ACC112 (cell line): ENCODE measurements around the gene BRSK2.

Source experiments
- H2AFZ ChIP-seq: fragments of 200-600 bp; sonication (generic); one replicate; pipeline ENCODE4 v1.6.0; 2017; ENCODE audit warnings: antibody characterized with exemption, low read length; ENCODE audit not compliant: unreplicated experiment
- H3K27ac ChIP-seq: fragments of 200-600 bp; sonication (generic); 2 replicates; pipeline ENCODE4 v1.5.1; 2014; ENCODE audit warnings: low read depth, mild to moderate bottlenecking, antibody characterized with exemption, low read length, moderate library complexity
- H3K27me3 ChIP-seq: fragments of 200-600 bp; sonication (generic); 2 replicates; pipeline ENCODE4 v1.6.1; 2014; ENCODE audit warnings: mild to moderate bottlenecking, antibody characterized with exemption, low read length, moderate library complexity, mixed read lengths; ENCODE audit not compliant: insufficient read depth
- H3K36me3 ChIP-seq: fragments of 200-600 bp; sonication (generic); 2 replicates; pipeline ENCODE4 v1.6.1; 2016; ENCODE audit warnings: mild to moderate bottlenecking, antibody characterized with exemption, low read length, moderate library complexity, mixed read lengths; ENCODE audit not compliant: insufficient read depth
- H3K4me1 ChIP-seq: fragments of 200-600 bp; sonication (generic); one replicate; pipeline ENCODE4 v1.6.1; 2016; ENCODE audit warnings: low read length, mixed read lengths; ENCODE audit not compliant: insufficient read depth, unreplicated experiment, control insufficient read depth
- H3K4me3 ChIP-seq: fragments of 200-600 bp; sonication (generic); 2 replicates; pipeline ENCODE4 v1.5.1; 2014; ENCODE audit warnings: mild to moderate bottlenecking, low read depth, low read length
- H3K79me2 ChIP-seq: fragments of 200-600 bp; sonication (generic); one replicate; pipeline ENCODE4 v1.6.0; 2016; ENCODE audit warnings: low read length; ENCODE audit not compliant: control insufficient read depth, unreplicated experiment, insufficient read depth

Gene BRSK2

DNA sequence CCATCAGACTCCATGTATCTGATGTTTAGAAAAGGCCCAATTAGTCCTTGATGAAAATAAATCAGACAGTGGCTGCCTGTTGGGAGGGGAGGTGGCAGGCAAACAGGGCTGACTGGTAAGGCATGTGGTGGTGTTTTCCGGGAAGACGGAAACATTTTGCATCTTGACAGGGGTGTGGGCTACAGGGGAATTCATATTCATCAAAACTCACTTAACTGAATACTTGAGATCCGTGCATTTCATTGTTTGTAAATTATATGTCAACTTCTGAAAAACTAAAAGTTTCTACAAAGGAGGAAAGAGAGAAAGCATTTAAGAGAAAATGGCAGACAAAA, 107.0 kb downstream of the BRSK2 start:
- H3K79me2 ChIP-seq: peaks cover 51% of the 10 kb centered on the region
- H2AFZ ChIP-seq: no peak overlapping the region
- no peaks in the 10 kb centered on the region for H3K4me1 ChIP-seq
- H3K27me3 ChIP-seq: no peaks in the 10 kb centered on the region
- peaks cover 4% of the 10 kb centered on the region; the same call in 1 of the 2 replicates for H3K36me3 ChIP-seq
- H3K4me3 ChIP-seq: no peak overlapping the region
- no peak overlapping the region for H3K27ac ChIP-seq

GRCh38 chr11:1497600-1497999, 107.9 kb downstream of the BRSK2 start:
- peaks cover 4% of the 10 kb centered on the region; the same call in 1 of the 2 replicates for H3K36me3 ChIP-seq
- no peaks in the 10 kb centered on the region for H3K27me3 ChIP-seq
- H3K79me2 ChIP-seq: peaks cover 49% of the 10 kb centered on the region
- no peak overlapping the region for H2AFZ ChIP-seq
- no peak overlapping the region for H3K27ac ChIP-seq
- no peaks in the 10 kb centered on the region for H3K4me1 ChIP-seq
- H3K4me3 ChIP-seq: no peak overlapping the region

- H3K4me1 ChIP-seq: no peaks in the 10 kb centered on the region
- no peak overlapping the region for H2AFZ ChIP-seq
- peaks cover 4% of the 10 kb centered on the region; the same call in 1 of the 2 replicates for H3K36me3 ChIP-seq
- no peak overlapping the region for H3K4me3 ChIP-seq
- H3K27ac ChIP-seq: no peak overlapping the region
- peaks cover 49% of the 10 kb centered on the region for H3K79me2 ChIP-seq
- H3K27me3 ChIP-seq: no peaks in the 10 kb centered on the region
Measured at GRCh38 chr11:1498262-1498661, 108.5 kb downstream of the BRSK2 start.

- Histone ChIP-seq H3K4me1 (no peaks in the 10 kb centered on the region), H3K27ac (no peak overlapping the region), H3K79me2 (peaks cover 45% of the 10 kb centered on the region), H3K4me3 (no peak overlapping the region), H2AFZ (no peak overlapping the region), H3K27me3 (no peaks in the 10 kb centered on the region), H3K36me3 (peaks cover 4% of the 10 kb centered on the region; the same call in 1 of the 2 replicates)
Measured at GRCh38 chr11:1499261-1499890, 109.6 kb downstream of the BRSK2 start.

- Histone ChIP-seq H2AFZ (no peak overlapping the region), H3K4me1 (no peaks in the 10 kb centered on the region), H3K27me3 (no peaks in the 10 kb centered on the region)
Measured at GRCh38 chr11:1499899-1500298, 110.2 kb downstream of the BRSK2 start.

GRCh38 chr11:1500466-1501420, 111.0 kb downstream of the BRSK2 start:
- peaks cover 4% of the 10 kb centered on the region; the same call in 1 of the 2 replicates for H3K36me3 ChIP-seq
- H3K79me2 ChIP-seq: peaks cover 43% of the 10 kb centered on the region
- H3K4me1 ChIP-seq: no peaks in the 10 kb centered on the region
- no peaks in the 10 kb centered on the region for H3K27me3 ChIP-seq
- no peak overlapping the region for H3K4me3 ChIP-seq
- no peak overlapping the region for H3K27ac ChIP-seq
- no peak overlapping the region for H2AFZ ChIP-seq

More at GRCh38 chr11:1499899-1500298, 110.2 kb downstream of the BRSK2 start:
- peaks cover 42% of the 10 kb centered on the region for H3K79me2 ChIP-seq
- peaks cover 4% of the 10 kb centered on the region; the same call in 1 of the 2 replicates for H3K36me3 ChIP-seq
- no peak overlapping the region for H3K27ac ChIP-seq
- H3K4me3 ChIP-seq: no peak overlapping the region

DNA sequence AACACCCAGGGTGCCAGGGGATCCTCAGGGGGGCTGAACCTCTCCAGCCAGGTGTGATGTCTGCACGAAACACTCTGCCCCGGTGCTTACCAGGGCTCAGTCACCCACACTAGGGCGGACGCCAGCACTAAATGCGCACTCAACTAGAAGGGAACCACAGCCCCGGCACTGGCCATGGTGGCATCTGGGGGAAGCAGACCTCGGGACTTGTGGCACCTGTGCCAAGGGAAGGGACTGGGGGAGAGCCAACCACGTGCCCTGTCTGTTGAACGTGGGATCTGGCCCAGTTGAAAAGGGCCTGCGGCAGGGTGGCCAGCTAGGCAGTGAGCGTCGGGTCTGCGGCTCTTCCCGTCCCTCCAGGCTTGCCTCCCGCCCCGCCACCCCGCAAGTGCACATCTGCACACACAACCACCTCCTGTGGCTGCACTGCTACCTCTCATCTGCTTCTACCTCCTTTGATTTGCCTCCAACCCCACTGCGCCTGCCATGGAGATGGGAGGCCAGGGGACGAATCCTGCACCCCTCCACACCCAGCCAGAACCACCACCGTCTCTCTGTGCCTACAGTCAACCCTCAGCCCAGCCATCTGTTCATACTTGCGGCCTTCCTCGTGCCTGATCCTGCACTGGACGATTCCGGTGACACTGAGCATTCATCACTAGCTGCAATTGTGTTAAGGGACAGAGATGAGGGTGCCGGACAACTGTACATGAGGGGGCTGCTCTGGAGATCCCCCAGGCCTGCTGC, 111.9 kb downstream of the BRSK2 start:
- H3K27ac ChIP-seq: no peak overlapping the region
- no peak overlapping the region for H3K4me3 ChIP-seq
- H2AFZ ChIP-seq: no peak overlapping the region
- H3K4me1 ChIP-seq: no peaks in the 10 kb centered on the region
- H3K27me3 ChIP-seq: no peaks in the 10 kb centered on the region
- H3K79me2 ChIP-seq: peaks cover 43% of the 10 kb centered on the region
- H3K36me3 ChIP-seq: peaks cover 4% of the 10 kb centered on the region; the same call in 1 of the 2 replicates

GRCh38 chr11:1502168-1502953, 112.6 kb downstream of the BRSK2 start:
- H3K27me3 ChIP-seq: no peaks in the 10 kb centered on the region
- peaks cover 44% of the 10 kb centered on the region for H3K79me2 ChIP-seq
- H2AFZ ChIP-seq: no peak overlapping the region
- H3K27ac ChIP-seq: no peak overlapping the region
- peaks cover 4% of the 10 kb centered on the region; the same call in 1 of the 2 replicates for H3K36me3 ChIP-seq
- no peaks in the 10 kb centered on the region for H3K4me1 ChIP-seq
- no peak overlapping the region for H3K4me3 ChIP-seq

GRCh38 chr11:1502954-1503707, 113.4 kb downstream of the BRSK2 start:
- Histone ChIP-seq H2AFZ (no peak overlapping the region), H3K27me3 (no peaks in the 10 kb centered on the region), H3K27ac (no peak overlapping the region), H3K79me2 (peaks cover 44% of the 10 kb centered on the region), H3K4me1 (peaks cover 4% of the 10 kb centered on the region), H3K36me3 (peaks cover 4% of the 10 kb centered on the region; the same call in 1 of the 2 replicates), H3K4me3 (no peak overlapping the region)
